Dermis blood vessel endothelial cell (primary cell): Measurements from ENCODE around the gene SLAMF7. TPM values are rescaled to one million over a fixed set of nuclear protein-coding genes. Genes with fewer than 3 reads are reported as not detected.

Experiments used
- total RNA-seq: library from RNA; depleted of rRNA; stranded (reverse); fragments of >200 nt; gene quantifications from 2 replicates; pipeline ENCODE4 v1.2.3, GENCODE V29; 2014

SLAMF7 gene
- total RNA-seq, 1 donor from 2014 or later: not detected

Other genes with a start within 250 kb of the SLAMF7 start
- gene SLAMF6, start 216.0 kb upstream of the SLAMF7 start, total RNA-seq: not detected in 2 replicates
- not detected in 2 replicates for gene CD84, start 159.8 kb upstream of the SLAMF7 start, total RNA-seq
- gene SLAMF1, start 92.2 kb upstream of the SLAMF7 start, total RNA-seq: not detected in 2 replicates
- gene CD48, start 27.4 kb upstream of the SLAMF7 start, total RNA-seq: not detected in 2 replicates
- not detected in 2 replicates for gene LY9, start 56.9 kb downstream of the SLAMF7 start, total RNA-seq
- 0.14 TPM in 1 of 2 replicates, not detected in the other for gene CD244, start 123.6 kb downstream of the SLAMF7 start, total RNA-seq
- not detected in 2 replicates for gene ITLN1, start 145.9 kb downstream of the SLAMF7 start, total RNA-seq
- not detected in 2 replicates for gene ITLN2, start 215.6 kb downstream of the SLAMF7 start, total RNA-seq